Upper lobe of left lung (tissue), 6 donors: ENCODE measurements around the gene SCN2A. TPM values are rescaled to one million over a fixed set of nuclear protein-coding genes. Genes with fewer than 3 reads are reported as not detected.

Experiments used
- ATAC-seq, 2 donors: fragments of 200-7000 bp; cut with Tn5 transposase; one replicate each; pipeline ENCODE4 v1.9.1; 2022; ENCODE audit warnings: mild to moderate bottlenecking in 2 of 2, moderate library complexity in 2 of 2; ENCODE audit not compliant: low FRiP score in 2 of 2
- DNase-seq, 2 donors: peaks; one replicate each; pipeline ENCODE4 v3.0.0-alpha.2; 2019 to 2020
- H3K27ac ChIP-seq, 4 donors: fragments of 200-600 bp; sonication (generic); one replicate each; pipeline ENCODE4 v1.5.1; 2016 to 2019
- H3K27me3 ChIP-seq, 4 donors: fragments of 200-600 bp; sonication (generic); one replicate each; pipeline ENCODE4 v1.5.1; 2017 to 2019
- H3K36me3 ChIP-seq, 4 donors: fragments of 200-600 bp; sonication (generic); one replicate each; pipeline ENCODE4 v1.5.1; 2016 to 2019
- H3K4me1 ChIP-seq, 4 donors: fragments of 200-600 bp; sonication (generic); one replicate each; pipeline ENCODE4 v1.5.1; 2018 to 2019
- H3K4me3 ChIP-seq, 4 donors: fragments of 200-600 bp; sonication (generic); one replicate each; pipeline ENCODE4 v1.5.1; 2017 to 2019; ENCODE audit warnings: mild to moderate bottlenecking in 2 of 4, moderate library complexity in 1 of 4
- H3K9me3 ChIP-seq, 4 donors: fragments of 200-600 bp; sonication (generic); one replicate each; pipeline ENCODE4 v1.5.1; 2018 to 2019
- EP300 ChIP-seq, 4 donors: sonication (generic); formaldehyde crosslinking; IDR thresholded peaks; one replicate each; pipeline ENCODE4 v1.5.1; 2017; ENCODE audit warnings: antibody characterized with exemption in 4 of 4, control low read depth in 2 of 4
- POLR2A ChIP-seq, 4 donors: fragments of 450-650 bp; IDR thresholded peaks; one replicate each; pipeline ENCODE4 v1.5.1; 2016 to 2017; ENCODE audit warnings: antibody characterized with exemption in 4 of 4, mild to moderate bottlenecking in 2 of 4
- POLR2AphosphoS5 ChIP-seq, 2 donors: sonication (generic); formaldehyde crosslinking; IDR thresholded peaks; one replicate each; pipeline ENCODE4 v1.5.1; 2017; ENCODE audit warnings: antibody characterized with exemption in 2 of 2
- WGBS, 2 donors: methylation state at CpG; one replicate each; pipeline ENCODE4 v1.1.5; 2017 to 2018; 5-methylcytosine and 5-hydroxymethylcytosine counted together
- total RNA-seq, 6 donors: library from RNA; depleted of rRNA in 4 of 6; stranded (reverse); fragments of >200 nt in 4 of 6; gene quantifications; one replicate each; pipeline versions ENCODE4 v1.1.0 to v1.2.1, GENCODE V29; 2016 to 2021
- TF ChIP-seq, protein P1 (sequence below), 6 experiments: fragments of 450-650 bp in 4 of 6; fragments of 200-600 bp in 2 of 6; sonication (generic) in 2 of 6; IDR thresholded peaks; one replicate each; pipeline ENCODE4 v1.5.1; 2016 to 2019; ENCODE audit warnings: antibody characterized with exemption in 6 of 6
- donor health status: DM: no; HTN: no; CAD: no; lungs with moderate emphysema.
- donor health status: DM: no; HTN: yes; CAD: no; lungs with severe emphysema.

Gene SCN2A
- total RNA-seq, result 1 to 10 TPM in 2 of 6 donors, under 1 TPM in 2, not detected in 2; 0.61 to 1.2 (median 0.97) TPM

DNA sequence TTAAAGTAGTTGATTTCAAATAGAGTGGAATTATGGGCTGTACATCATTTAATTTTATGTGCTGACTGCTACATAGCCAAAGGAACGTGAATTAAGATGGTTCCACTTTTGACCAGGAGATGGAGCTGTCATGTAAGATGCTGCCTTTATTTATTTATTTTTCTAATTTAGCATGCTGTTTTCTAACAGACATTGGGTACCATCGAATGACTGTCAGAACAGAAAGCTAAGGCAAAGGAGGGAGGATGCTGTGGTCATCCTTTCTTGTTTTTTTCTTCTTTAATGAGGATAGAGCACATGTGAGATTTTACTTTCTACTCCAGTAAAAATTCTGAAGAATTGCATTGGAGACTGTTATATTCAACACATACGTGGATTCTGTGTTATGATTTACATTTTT is at the start of gene SCN2A:
TSS of gene SCN2A (plus strand) at position 185 of the 400 bp plus-strand sequence. CDS start 56,410 bp downstream, outside the sequence.
- Histone ChIP-seq H3K27ac (no peak within 1 kb of the TSS), H3K9me3 (no peaks in the 10 kb centered on the region), H3K4me3 (no peak within 1 kb of the TSS), H3K27me3 (no peaks in the 10 kb centered on the region), H3K36me3 (no peaks in the 10 kb centered on the region), H3K4me1 (peaks cover 0 to 4% (median 0%) of the 10 kb centered on the region in 4 donors)
- ATAC-seq, result peak in 1 of 2 donors; percentile 69
- no peak for DNase-seq
- WGBS, 2 donors, result 22 to 30% methylated on average over 3 of the region's 3 CpGs
- TF ChIP-seq, protein P1, sequence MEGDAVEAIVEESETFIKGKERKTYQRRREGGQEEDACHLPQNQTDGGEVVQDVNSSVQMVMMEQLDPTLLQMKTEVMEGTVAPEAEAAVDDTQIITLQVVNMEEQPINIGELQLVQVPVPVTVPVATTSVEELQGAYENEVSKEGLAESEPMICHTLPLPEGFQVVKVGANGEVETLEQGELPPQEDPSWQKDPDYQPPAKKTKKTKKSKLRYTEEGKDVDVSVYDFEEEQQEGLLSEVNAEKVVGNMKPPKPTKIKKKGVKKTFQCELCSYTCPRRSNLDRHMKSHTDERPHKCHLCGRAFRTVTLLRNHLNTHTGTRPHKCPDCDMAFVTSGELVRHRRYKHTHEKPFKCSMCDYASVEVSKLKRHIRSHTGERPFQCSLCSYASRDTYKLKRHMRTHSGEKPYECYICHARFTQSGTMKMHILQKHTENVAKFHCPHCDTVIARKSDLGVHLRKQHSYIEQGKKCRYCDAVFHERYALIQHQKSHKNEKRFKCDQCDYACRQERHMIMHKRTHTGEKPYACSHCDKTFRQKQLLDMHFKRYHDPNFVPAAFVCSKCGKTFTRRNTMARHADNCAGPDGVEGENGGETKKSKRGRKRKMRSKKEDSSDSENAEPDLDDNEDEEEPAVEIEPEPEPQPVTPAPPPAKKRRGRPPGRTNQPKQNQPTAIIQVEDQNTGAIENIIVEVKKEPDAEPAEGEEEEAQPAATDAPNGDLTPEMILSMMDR (IDR thresholded peaks at IDR 0.05), result peak in 5 of 6 experiments; percentile 40 to 55 (median 48)
- TF ChIP-seq POLR2AphosphoS5 (IDR thresholded peaks at IDR 0.05) (no peak), EP300 (IDR thresholded peaks at IDR 0.05) (no peak), POLR2A (IDR thresholded peaks at IDR 0.05) (no peak)

DNA sequence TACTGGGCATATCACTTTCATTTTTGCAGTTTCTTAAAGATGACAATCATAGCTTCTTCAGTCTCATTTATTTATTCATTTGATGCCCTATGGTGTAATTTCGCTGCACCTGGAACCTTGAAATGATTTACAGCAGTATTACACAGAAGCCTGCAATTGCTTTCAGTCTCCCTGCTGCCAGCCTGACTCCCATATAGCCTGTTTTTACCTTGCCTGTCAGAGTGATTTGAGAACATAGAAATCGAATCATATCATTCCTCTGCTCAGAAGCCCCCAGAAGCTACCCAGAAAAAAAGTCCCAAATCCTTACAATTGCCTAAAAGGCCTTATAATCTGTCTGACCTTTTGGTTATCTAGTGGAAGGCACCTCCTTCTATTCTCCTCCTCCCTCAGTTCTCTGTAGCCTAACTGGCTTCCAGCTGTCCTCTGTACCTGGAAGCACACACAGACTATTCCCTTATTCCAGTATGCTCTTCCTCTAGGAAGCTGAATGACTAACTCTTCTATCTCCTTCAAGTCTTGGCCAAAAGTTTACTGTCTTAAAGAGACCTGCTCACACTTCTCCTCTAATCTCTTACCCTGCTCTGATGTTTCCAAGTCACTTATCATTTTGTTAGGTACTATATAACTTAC is 48.0 kb upstream of the SCN2A start:
- H3K9me3 ChIP-seq, result no peaks in the 10 kb centered on the region
- DNase-seq (no peak), ATAC-seq (no peak)
- H3K27me3 ChIP-seq, result no peaks in the 10 kb centered on the region
- WGBS, 2 donors, result 60 to 75% methylated on average over 2 of the region's 2 CpGs
- H3K36me3 ChIP-seq, result no peaks in the 10 kb centered on the region
- no peaks in the 10 kb centered on the region for H3K4me1 ChIP-seq
- H3K27ac ChIP-seq, result no peak overlapping the region
- no peak overlapping the region for H3K4me3 ChIP-seq
- TF ChIP-seq POLR2AphosphoS5 (IDR thresholded peaks at IDR 0.05), result no peak
- no peak for TF ChIP-seq EP300 (IDR thresholded peaks at IDR 0.05)
- no peak for TF ChIP-seq POLR2A (IDR thresholded peaks at IDR 0.05)
- TF ChIP-seq, protein P1 (IDR thresholded peaks at IDR 0.05), result no peak

DNA sequence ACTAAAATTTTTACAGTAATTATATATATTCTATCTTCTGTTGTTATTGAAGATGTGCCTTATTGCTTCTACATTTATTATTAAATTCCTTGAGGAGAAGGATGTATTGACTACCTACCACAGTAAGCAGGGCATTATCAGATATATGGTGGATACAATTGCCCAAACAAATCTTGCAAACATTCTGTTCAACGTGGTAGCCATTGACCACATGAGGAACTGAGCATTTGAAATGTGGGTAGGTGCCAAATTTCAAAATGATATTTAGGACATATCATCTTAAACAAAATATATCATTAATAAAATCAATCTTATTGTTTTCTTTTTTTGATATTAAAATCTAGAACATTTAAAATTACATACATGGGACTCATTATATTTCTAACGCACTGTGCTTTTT is 46.5 kb upstream of the SCN2A start:
- DNase-seq (no peak), ATAC-seq (no peak)
- TF ChIP-seq POLR2A (IDR thresholded peaks at IDR 0.05), result no peak
- TF ChIP-seq, protein P1 (IDR thresholded peaks at IDR 0.05), result no peak
- TF ChIP-seq POLR2AphosphoS5 (IDR thresholded peaks at IDR 0.05), result no peak
- TF ChIP-seq EP300 (IDR thresholded peaks at IDR 0.05), result no peak
- no peaks in the 10 kb centered on the region for H3K4me1 ChIP-seq
- no peaks in the 10 kb centered on the region for H3K9me3 ChIP-seq
- H3K36me3 ChIP-seq, result no peaks in the 10 kb centered on the region
- H3K27me3 ChIP-seq, result no peaks in the 10 kb centered on the region
- H3K4me3 ChIP-seq, result no peak overlapping the region
- WGBS, 2 donors, result 75 to 77% methylated on average over 2 of the region's 2 CpGs
- H3K27ac ChIP-seq, result no peak overlapping the region

DNA sequence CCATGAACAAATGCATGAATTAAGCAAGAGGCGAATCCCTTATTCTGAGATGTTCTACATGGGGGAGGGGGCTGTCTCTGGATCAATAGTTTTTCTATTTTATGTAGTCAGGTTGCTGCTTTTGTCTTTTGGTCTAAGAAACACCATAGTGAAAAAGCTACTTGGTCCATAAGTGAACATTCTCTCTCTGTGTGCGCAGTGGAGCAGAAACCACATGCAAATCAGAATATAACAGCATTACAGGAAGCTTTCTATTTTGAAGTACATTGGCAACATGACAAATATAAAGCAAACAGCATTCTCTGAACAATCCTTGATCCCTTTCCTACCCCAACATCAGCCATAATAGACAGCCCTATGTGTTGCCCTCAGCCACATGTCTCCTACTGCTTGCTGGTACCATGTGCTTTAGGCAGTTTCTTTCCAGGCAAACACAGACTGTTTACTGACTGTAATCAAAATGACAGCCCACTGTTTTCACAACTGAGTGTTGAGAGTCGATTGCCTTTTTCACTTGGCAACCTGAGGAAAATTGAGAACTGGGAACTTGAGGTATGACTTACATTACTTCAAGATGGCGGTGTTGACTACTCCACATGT is 45.9 kb upstream of the SCN2A start:
- ATAC-seq (no peak), DNase-seq (no peak)
- 76 to 79% methylated on average over 4 of the region's 4 CpGs for WGBS, 2 donors
- no peak overlapping the region for H3K27ac ChIP-seq
- H3K4me3 ChIP-seq, result no peak overlapping the region
- H3K36me3 ChIP-seq, result no peaks in the 10 kb centered on the region
- H3K27me3 ChIP-seq, result no peaks in the 10 kb centered on the region
- no peaks in the 10 kb centered on the region for H3K9me3 ChIP-seq
- no peak for TF ChIP-seq POLR2AphosphoS5 (IDR thresholded peaks at IDR 0.05)
- no peak for TF ChIP-seq POLR2A (IDR thresholded peaks at IDR 0.05)
- TF ChIP-seq EP300 (IDR thresholded peaks at IDR 0.05), result no peak
- TF ChIP-seq, protein P1 (IDR thresholded peaks at IDR 0.05), result no peak
- H3K4me1 ChIP-seq, result no peaks in the 10 kb centered on the region
